OCI-LY1 (cell line): ENCODE measurements around the gene ZNF304.
A peak's percentile ranks its signal among the peaks of the same experiment; 100 is the strongest.

Experiments used
- H2AFZ ChIP-seq: fragments of 200-600 bp; sonication (generic), shearing (Covaris generic); 2 replicates; pipeline ENCODE4 v1.6.0; 2014; ENCODE audit warnings: antibody characterized with exemption, mild to moderate bottlenecking, low read length
- H3F3A ChIP-seq: fragments of 200-600 bp; sonication (generic), shearing (Covaris generic); 2 replicates; pipeline ENCODE4 v1.6.0; 2014; ENCODE audit warnings: mild to moderate bottlenecking, antibody characterized with exemption, low read length, moderate library complexity; ENCODE audit not compliant: insufficient read depth
- H3K27ac ChIP-seq: fragments of 200-600 bp; sonication (generic); 2 replicates; pipeline ENCODE4 v1.5.1; 2014; ENCODE audit warnings: low read length, mixed run types, mild to moderate bottlenecking, low read depth; ENCODE audit not compliant: poor library complexity, severe bottlenecking
- H3K27me3 ChIP-seq: fragments of 200-600 bp; sonication (generic); 2 replicates; pipeline ENCODE4 v1.6.0; 2014; ENCODE audit warnings: antibody characterized with exemption, mild to moderate bottlenecking, low read length, moderate library complexity; ENCODE audit not compliant: insufficient read depth
- H3K36me3 ChIP-seq: fragments of 200-600 bp; sonication (generic); 2 replicates; pipeline ENCODE4 v1.6.1; 2014; ENCODE audit warnings: mild to moderate bottlenecking, antibody characterized with exemption, low read length, moderate library complexity, mixed read lengths; ENCODE audit not compliant: insufficient read depth
- H3K4me1 ChIP-seq: fragments of 200-600 bp; sonication (generic); 2 replicates; pipeline ENCODE4 v1.5.1; 2014; ENCODE audit warnings: mild to moderate bottlenecking, low read length, moderate library complexity; ENCODE audit not compliant: insufficient read depth, severe bottlenecking
- H3K4me2 ChIP-seq: fragments of 200-600 bp; sonication (generic), shearing (Covaris generic); 2 replicates; pipeline ENCODE4 v1.6.1; 2014; ENCODE audit warnings: low read length
- H3K4me3 ChIP-seq: fragments of 200-600 bp; sonication (generic); 2 replicates; pipeline ENCODE4 v1.5.1; 2014; ENCODE audit warnings: low read length, low read depth, mild to moderate bottlenecking, mixed read lengths; ENCODE audit not compliant: poor library complexity, severe bottlenecking
- H3K79me2 ChIP-seq: fragments of 200-600 bp; shearing (Covaris generic); 2 replicates; pipeline ENCODE4 v1.6.1; 2016; ENCODE audit warnings: mixed run types, low read length, mixed read lengths; ENCODE audit not compliant: insufficient read depth
- H3K9ac ChIP-seq: fragments of 200-600 bp; sonication (generic), shearing (Covaris generic); 2 replicates; pipeline ENCODE4 v1.6.1; 2014; ENCODE audit warnings: mild to moderate bottlenecking, low read length, mixed read lengths
- H3K9me2 ChIP-seq: fragments of 200-600 bp; sonication (generic), shearing (Covaris generic); 2 replicates; pipeline ENCODE4 v1.6.1; 2014; ENCODE audit warnings: low read depth, mild to moderate bottlenecking, low read length, mixed read lengths
- H3K9me3 ChIP-seq: fragments of 200-600 bp; shearing (Covaris generic); 2 replicates; pipeline ENCODE4 v1.6.1; 2014; ENCODE audit warnings: low read length, mixed read lengths
- H4K20me1 ChIP-seq: fragments of 200-600 bp; sonication (generic), shearing (Covaris generic); 2 replicates; pipeline ENCODE4 v1.6.0; 2016; ENCODE audit warnings: mild to moderate bottlenecking, low read length; ENCODE audit not compliant: insufficient read depth
- CTCF ChIP-seq: fragments of 200-600 bp; sonication (generic), shearing (Covaris generic); IDR thresholded peaks from 2 replicates; pipeline ENCODE4 v1.5.1; 2017; ENCODE audit warnings: mild to moderate bottlenecking, antibody characterized with exemption, low read length, moderate library complexity, mixed read lengths
- EZH2 ChIP-seq: fragments of 200-600 bp; sonication (generic), shearing (Covaris generic); IDR thresholded peaks from 2 replicates; pipeline ENCODE4 v1.8.0; 2017; ENCODE audit warnings: borderline replicate concordance, mixed run types, mild to moderate bottlenecking, antibody characterized with exemption, low read length, moderate library complexity, mixed read lengths

The ZNF304 gene

DNA sequence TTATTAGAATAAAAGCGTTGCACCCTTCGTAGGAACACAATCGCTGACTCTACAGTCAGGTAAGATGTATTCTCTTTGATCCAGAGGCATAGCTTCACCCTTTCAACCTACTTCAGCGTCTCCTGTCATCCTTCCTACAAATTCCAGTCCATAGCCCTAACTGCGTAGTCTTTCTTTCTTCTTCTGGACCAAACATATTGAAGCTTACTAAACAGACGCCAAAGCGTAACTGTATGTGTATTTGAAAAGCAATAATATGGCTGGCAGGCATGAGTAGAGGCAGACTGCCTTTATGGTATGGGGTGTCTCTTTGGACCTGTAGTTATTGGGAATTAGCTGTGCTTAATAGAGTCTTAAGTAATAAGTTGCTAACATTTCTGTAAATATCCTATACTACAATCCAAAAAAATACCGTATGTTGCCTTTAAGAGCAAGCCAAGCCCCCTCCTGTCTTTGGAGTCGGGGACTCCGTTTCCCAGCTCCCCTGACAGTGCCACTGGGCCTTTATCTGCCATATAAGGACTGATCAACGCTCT lies 38.2 kb downstream of the ZNF304 start:
- Histone ChIP-seq H4K20me1 (no peaks in the 10 kb centered on the region), H3K9me3 (peaks cover 22% of the 10 kb centered on the region), H3K27ac (peak overlapping the region; percentile 29), H3K4me2 (peak overlapping the region; percentile 85), H3F3A (no peaks in the 10 kb centered on the region), H3K4me1 (peaks cover 16% of the 10 kb centered on the region), H3K9ac (peak overlapping the region; percentile 44), H3K79me2 (peaks cover 25% of the 10 kb centered on the region), H3K9me2 (no peaks in the 10 kb centered on the region), H3K36me3 (peaks cover 20% of the 10 kb centered on the region), H3K4me3 (peak overlapping the region; percentile 90), H2AFZ (peak overlapping the region; percentile 88; the same call in 1 of the 2 replicates), H3K27me3 (no peaks in the 10 kb centered on the region)
- TF ChIP-seq EZH2 (no peak), CTCF (no peak)

DNA sequence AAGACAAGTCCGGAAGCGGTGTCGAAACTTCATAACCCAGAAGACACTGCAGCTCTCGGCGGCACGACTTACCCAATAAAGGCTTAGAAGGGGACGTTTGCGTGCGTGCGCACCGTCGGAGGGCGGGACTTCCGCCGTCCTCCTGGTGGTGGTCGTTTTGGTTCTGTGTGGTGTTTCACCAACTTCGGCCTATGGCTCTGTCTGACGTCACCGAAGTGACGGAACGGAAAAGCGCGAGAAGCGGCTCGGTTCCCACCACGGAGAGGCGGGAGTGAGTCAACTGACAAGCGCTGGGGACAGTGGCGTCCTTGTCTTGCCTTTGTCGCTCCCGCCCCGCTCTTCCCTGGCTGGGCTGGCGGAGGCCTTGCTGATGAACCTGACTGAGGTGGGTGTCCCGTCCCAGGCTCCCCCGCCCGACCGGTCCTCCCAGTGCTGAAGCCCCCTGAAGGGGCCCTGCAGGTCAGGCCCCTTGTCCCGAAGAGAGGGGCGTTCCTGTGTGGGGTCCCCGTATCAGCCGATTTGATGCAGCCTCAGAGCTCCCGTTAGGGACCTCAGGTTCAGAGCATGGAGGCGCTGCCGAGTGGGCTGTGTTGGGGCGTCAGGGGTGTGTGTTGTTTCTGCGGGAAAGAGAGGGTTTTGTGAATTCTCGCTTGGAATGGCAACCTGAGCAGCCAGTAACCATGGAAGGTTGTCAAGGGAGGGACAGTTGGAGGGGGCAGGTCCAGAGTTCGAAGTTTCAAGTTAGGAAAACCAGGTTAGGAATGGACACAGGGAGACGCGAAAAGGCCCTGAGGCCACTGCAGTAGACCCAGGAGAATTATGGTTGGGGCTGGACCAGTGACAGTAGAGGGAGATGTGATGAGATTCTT lies 38.9 kb downstream of the ZNF304 start, which contains the start of gene ZNF548:
Gene ZNF548 (plus strand): TSS at position 125 of the 869 bp plus-strand sequence. CDS start 246 bp downstream, at position 371.
- H3K27ac ChIP-seq: peak within 1 kb of the TSS; percentile 59

GRCh38 chr19:57395710-57396109 lies 44.6 kb downstream of the ZNF304 start:
- Histone ChIP-seq H2AFZ (no peak overlapping the region), H3K9ac (no peak overlapping the region), H3K4me2 (no peak overlapping the region), H3K79me2 (peaks cover 20% of the 10 kb centered on the region), H3K4me1 (peaks cover 6% of the 10 kb centered on the region), H3K9me2 (no peaks in the 10 kb centered on the region), H3K4me3 (no peak overlapping the region), H3K9me3 (peaks cover 26% of the 10 kb centered on the region), H4K20me1 (no peaks in the 10 kb centered on the region), H3F3A (no peaks in the 10 kb centered on the region), H3K36me3 (peaks cover 74% of the 10 kb centered on the region), H3K27me3 (no peaks in the 10 kb centered on the region), H3K27ac (no peak overlapping the region)
- TF ChIP-seq EZH2 (no peak), CTCF (no peak)

More for the DNA sequence above, 38.9 kb downstream of the ZNF304 start, which contains the start of gene ZNF548:
- Histone ChIP-seq H3K36me3 (peaks cover 25% of the 10 kb centered on the region), H3F3A (no peaks in the 10 kb centered on the region), H3K79me2 (peaks cover 25% of the 10 kb centered on the region), H3K4me2 (peak within 1 kb of the TSS; percentile 85), H3K9me3 (peaks cover 21% of the 10 kb centered on the region), H3K27me3 (no peaks in the 10 kb centered on the region), H3K4me3 (peak within 1 kb of the TSS; percentile 90), H3K9ac (peak within 1 kb of the TSS; percentile 87), H2AFZ (peak within 1 kb of the TSS; percentile 88; the same call in 1 of the 2 replicates), H4K20me1 (no peaks in the 10 kb centered on the region), H3K9me2 (no peaks in the 10 kb centered on the region), H3K4me1 (peaks cover 16% of the 10 kb centered on the region)
- TF ChIP-seq EZH2 (no peak), CTCF (peak; percentile 4; the same call in 1 of the 2 replicates)
